K562 (cell line): ENCODE results near the gene PDE6H. TPM values are rescaled to one million over a fixed set of nuclear protein-coding genes. Genes with fewer than 3 reads are reported as not detected.

Source experiments
- ATAC-seq: fragments of 200-7000 bp; cut with Tn5 transposase; 3 replicates; pipeline ENCODE4 v1.9.1; 2020; ENCODE audit warnings: moderate library complexity
- BruUV-seq: library from RNA; stranded (reverse); fragments of 400-500 nt; replicated peaks from 2 replicates; lab custom pipeline; 2021; lab: Mats Ljungman, UMichigan
- CTCF ChIA-PET: fragments of 300-600 bp; formaldehyde crosslinking; extraction: SDS; loops from one replicate; lab custom pipeline; 2021; ENCODE audit warnings: low intra/inter-chr PET ratio; lab: Yijun Ruan, JAX
- POLR2A ChIA-PET: fragments of 300-600, 350-650 bp; sonication (Branson Sonifier 250); formaldehyde crosslinking; extraction: SDS; loops from one replicate; lab custom pipeline; 2021; ENCODE audit warnings: antibody characterized with exemption, inconsistent platforms; lab: Yijun Ruan, JAX
- DNase-seq, 4 experiments: peaks; one replicate each; pipeline versions ENCODE4 v3.0.0 to v3.0.0-alpha.2; 2011 to 2018; ENCODE audit warnings: low spot score in 3 of 4, mixed read lengths in 3 of 4; ENCODE audit errors: extremely low read depth in 1 of 4
- FAIRE-seq: peaks from 2 replicates; lab custom pipeline; 2011; peaks lifted over from hg19 to GRCh38; lab: Jason Lieb, UNC
- H2AFZ ChIP-seq: 2 replicates; pipeline ENCODE4 v1.6.0; 2011; ENCODE audit warnings: low read depth, low read length, control low read depth, inconsistent platforms
- H3K27ac ChIP-seq: fragments of 200-600 bp; 3 replicates; pipeline ENCODE4 v1.8.0; 2011; ENCODE audit warnings: low read depth, mild to moderate bottlenecking, control low read depth, inconsistent platforms, low read length, moderate library complexity, mixed read lengths; ENCODE audit errors: extremely low read depth
- H3K27me3 ChIP-seq, 2 experiments: fragments of 300-600 bp in 1 of 2; 2 replicates in 1 of 2; 3 replicates in 1 of 2; pipeline versions ENCODE4 v1.6.0 to v1.8.0; 2011; ENCODE audit warnings: inconsistent platforms in 2 of 2, low read length in 2 of 2, mild to moderate bottlenecking in 1 of 2, mixed read lengths in 1 of 2, moderate library complexity in 1 of 2; ENCODE audit not compliant: control insufficient read depth in 2 of 2, insufficient read depth in 2 of 2
- H3K36me3 ChIP-seq: fragments of 300-600 bp; 3 replicates; pipeline ENCODE4 v1.8.0; 2011; ENCODE audit warnings: mild to moderate bottlenecking, low read length, inconsistent platforms; ENCODE audit not compliant: control insufficient read depth, insufficient read depth
- H3K4me1 ChIP-seq, 2 experiments: fragments of 200-600 bp in 1 of 2; replicated peaks in 1 of 2; 2 replicates in 1 of 2; 3 replicates in 1 of 2; pipeline versions ENCODE4 v1.5.1 to v1.8.0; 2011; ENCODE audit warnings: inconsistent platforms in 2 of 2, low read length in 2 of 2, mild to moderate bottlenecking in 1 of 2, mixed read lengths in 1 of 2, moderate library complexity in 1 of 2; ENCODE audit not compliant: control insufficient read depth in 2 of 2, insufficient read depth in 2 of 2
- H3K4me2 ChIP-seq: 2 replicates; pipeline ENCODE4 v1.6.1; 2011; ENCODE audit warnings: low read length, control low read depth, inconsistent platforms, mixed read lengths; ENCODE audit not compliant: insufficient read depth
- H3K4me3 ChIP-seq: fragments of 200-600 bp; sonication (generic), shearing (Covaris generic); 2 replicates; pipeline ENCODE4 v1.5.1; 2016; ENCODE audit warnings: control low read depth, inconsistent platforms
- H3K79me2 ChIP-seq: fragments of 200-600 bp; 3 replicates; pipeline ENCODE4 v1.8.0; 2011; ENCODE audit warnings: low read length, inconsistent platforms; ENCODE audit not compliant: control insufficient read depth, insufficient read depth
- H3K9ac ChIP-seq, 2 experiments: 2 replicates each; pipeline versions ENCODE4 v1.6.0 to v1.6.1; 2011; ENCODE audit warnings: low read depth in 2 of 2, low read length in 2 of 2, control low read depth in 1 of 2, inconsistent platforms in 1 of 2, mild to moderate bottlenecking in 1 of 2, mixed read lengths in 1 of 2; ENCODE audit not compliant: insufficient read depth in 1 of 2
- H3K9me1 ChIP-seq: one replicate; pipeline ENCODE4 v1.6.0; 2011; ENCODE audit warnings: inconsistent platforms, mild to moderate bottlenecking, low read length, moderate library complexity; ENCODE audit not compliant: control insufficient read depth, insufficient read depth
- H3K9me3 ChIP-seq: replicated peaks from 2 replicates; pipeline ENCODE4 v1.5.1; 2011; ENCODE audit warnings: low read depth, low read length, inconsistent platforms; ENCODE audit not compliant: control insufficient read depth, insufficient read depth
- H4K20me1 ChIP-seq: replicated peaks from 2 replicates; pipeline ENCODE4 v1.6.1; 2011; ENCODE audit warnings: low read length, inconsistent platforms, mixed read lengths; ENCODE audit not compliant: control insufficient read depth, insufficient read depth
- ARID1B ChIP-seq: fragments of 450-650 bp; IDR thresholded peaks from 2 replicates; pipeline ENCODE4 v1.6.1; 2016; ENCODE audit warnings: antibody characterized with exemption, mild to moderate bottlenecking, inconsistent platforms
- CTBP1 ChIP-seq: fragments of 450-650 bp; IDR thresholded peaks from 2 replicates; pipeline ENCODE4 v1.6.1; 2016; ENCODE audit warnings: borderline replicate concordance
- ESRRA ChIP-seq: fragments of 450-650 bp; IDR thresholded peaks from 2 replicates; pipeline ENCODE4 v1.6.1; 2014; ENCODE audit warnings: low read depth, mild to moderate bottlenecking, moderate library complexity, borderline replicate concordance
- FOXP1 ChIP-seq: sonication (generic); formaldehyde crosslinking; IDR thresholded peaks from 2 replicates; pipeline ENCODE4 v1.8.0; 2022; ENCODE audit warnings: mild to moderate bottlenecking, missing genetic modification reagents
- HNRNPUL1 ChIP-seq: fragments of 200-400 bp; formaldehyde crosslinking; IDR thresholded peaks from 2 replicates; pipeline ENCODE4 v1.6.1; 2017; ENCODE audit warnings: low read length
- KLF1 ChIP-seq: fragments of 450-650 bp; IDR thresholded peaks from 2 replicates; pipeline ENCODE4 v1.6.1; 2016; ENCODE audit warnings: missing genetic modification characterization, missing compliant biosample characterization
- KLF6 ChIP-seq: fragments of 250-450 bp; sonication (Bioruptor Pico); IDR thresholded peaks from 2 replicates; pipeline ENCODE4 v1.4.0; 2020; ENCODE audit warnings: mild to moderate bottlenecking, moderate library complexity, borderline replicate concordance
- MBD2 ChIP-seq: sonication (generic); IDR thresholded peaks from 2 replicates; pipeline ENCODE4 v1.6.1; 2016; ENCODE audit warnings: low read depth, borderline replicate concordance
- MEIS2 ChIP-seq: fragments of 450-650 bp; IDR thresholded peaks from 2 replicates; pipeline ENCODE4 v1.6.1; 2014; ENCODE audit warnings: mild to moderate bottlenecking; ENCODE audit not compliant: partially characterized antibody
- MTA1 ChIP-seq: fragments of 450-650 bp; IDR thresholded peaks from 2 replicates; pipeline ENCODE4 v1.6.1; 2017; ENCODE audit warnings: borderline replicate concordance
- RBM25 ChIP-seq: fragments of 200-400 bp; formaldehyde crosslinking; IDR thresholded peaks from 2 replicates; pipeline ENCODE4 v1.6.1; 2018; ENCODE audit warnings: low read length, low read depth, moderate library complexity; ENCODE audit not compliant: severe bottlenecking
- SETDB1 ChIP-seq: IDR thresholded peaks from one replicate; pipeline ENCODE4 v1.6.1; 2012; ENCODE audit warnings: low read length, control low read depth, inconsistent platforms
- SMAD2 ChIP-seq: fragments of 150-350 bp; IDR thresholded peaks from 2 replicates; pipeline ENCODE4 v1.6.1; 2014; ENCODE audit warnings: low read depth, mild to moderate bottlenecking, low read length
- SREBF1 ChIP-seq: fragments of 150-350 bp; IDR thresholded peaks from 2 replicates; pipeline ENCODE4 v1.6.1; 2014; ENCODE audit warnings: antibody characterized with exemption, low read depth, low read length, borderline replicate concordance
- SUPT5H ChIP-seq: fragments of 450-650 bp; IDR thresholded peaks from 2 replicates; pipeline ENCODE4 v1.6.1; 2016
- TEAD2 ChIP-seq: fragments of 450-650 bp; IDR thresholded peaks from 2 replicates; pipeline ENCODE4 v1.6.1; 2016; ENCODE audit warnings: missing genetic modification characterization, control low read depth, missing compliant biosample characterization
- U2AF1 ChIP-seq: fragments of 200-400 bp; formaldehyde crosslinking; optimal IDR thresholded peaks from 2 replicates; pipeline ENCODE3; 2017; ENCODE audit warnings: mild to moderate bottlenecking, low read depth, low read length, moderate library complexity
- WHSC1 ChIP-seq: IDR thresholded peaks from one replicate; pipeline ENCODE4 v1.6.1; 2012; ENCODE audit warnings: low read length, control low read depth, inconsistent platforms
- ZNF384 ChIP-seq: IDR thresholded peaks from 2 replicates; pipeline ENCODE4 v1.6.1; 2012; ENCODE audit warnings: low read depth, low read length, improper control_type of control experiment
- ZNF79 ChIP-seq: fragments of 250-450 bp; sonication (Bioruptor Pico); IDR thresholded peaks from 2 replicates; pipeline ENCODE4 v1.4.0; 2020; ENCODE audit warnings: low read depth, mild to moderate bottlenecking, moderate library complexity
- WGBS: fragments of 100-300 bp; shearing (Covaris generic); methylation state at CpG from one replicate; pipeline ENCODE4 v1.1.6; 2016; ENCODE audit warnings: low coverage, mixed read lengths; ENCODE audit not compliant: insufficient coverage; ENCODE audit errors: missing lambda C conversion rate; 5-methylcytosine and 5-hydroxymethylcytosine counted together
- in situ Hi-C: fragments of 300-500 bp; cut with MboI; formaldehyde crosslinking; loops from 4 replicates; pipeline ENCODE4 v1.15.0; 2018; ENCODE audit warnings: inconsistent platforms, mixed read lengths
- intact Hi-C: fragments of 100-400 bp; cut with micrococcal nuclease; formaldehyde crosslinking; loops from 2 replicates; pipeline ENCODE4 v1.14.2; 2022
- polyA plus RNA-seq, 8 experiments: library from polyadenylated mRNA; depleted of rRNA in 4 of 8; stranded (reverse) in 5 of 8; unstranded in 3 of 8; fragments of >200 nt; fragmentation: Nextera tagmentation in 2 of 8; fragmentation: Illumina TruSeq in 1 of 8; extraction: Ambion mirVana in 2 of 8; extraction: Trizol in 1 of 8; gene quantifications; 2 replicates each; pipeline versions ENCODE4 v1.2.1 to v1.2.3, GENCODE V29; 2011 to 2014; ENCODE audit warnings: inconsistent platforms in 1 of 8, missing spikeins in 1 of 8
- total RNA-seq, 7 experiments: library from RNA; depleted of rRNA in 6 of 7; stranded (reverse); fragments of >200 nt in 6 of 7; fragmentation: Illumina TruSeq in 2 of 7; extraction: Trizol in 2 of 7; gene quantifications; 2 replicates each; pipeline versions ENCODE4 v1.2.1 to v1.2.3, GENCODE V29; 2011 to 2021; ENCODE audit warnings: low replicate concordance in 1 of 7

Gene PDE6H
- total and polyA plus RNA-seq, 9 of the 15 experiments (the other 6 are each of a cell fraction or from before 2014, with no cell fraction given) = 0.15 TPM; not detected in 8

- TF ChIP-seq U2AF1 (no peak), HNRNPUL1 (no peak), KLF1 (tag) (no peak), SUPT5H (no peak), ZNF384 (no peak), FOXP1 (CRISPR knock-in tag) (no peak), WHSC1 (no peak), RBM25 (no peak), MTA1 (no peak), SREBF1 (no peak), ARID1B (no peak), SETDB1 (no peak), ESRRA (no peak), KLF6 (no peak), SMAD2 (no peak), ZNF79 (no peak), TEAD2 (tag) (no peak), MEIS2 (no peak), MBD2 (no peak), CTBP1 (no peak)
- FAIRE-seq (no peak), ATAC-seq (no peak), DNase-seq (no peak)
- Histone ChIP-seq H2AFZ (no peak overlapping the region), H4K20me1 (no peaks in the 10 kb centered on the region), H3K4me1 (no peaks in the 10 kb centered on the region; a peak in 1 of 5 replicates), H3K79me2 (no peaks in the 10 kb centered on the region), H3K4me2 (no peak overlapping the region), H3K27me3 (no peaks in the 10 kb centered on the region), H3K9me3 (no peaks in the 10 kb centered on the region), H3K9me1 (no peaks in the 10 kb centered on the region), H3K9ac (no peak overlapping the region), H3K4me3 (no peak overlapping the region), H3K27ac (no peak overlapping the region; the same call in 2 of the 3 replicates), H3K36me3 (peaks cover 32% of the 10 kb centered on the region; the same call in 1 of the 3 replicates)
- POLR2A ChIA-PET = no interaction called here
- intact Hi-C loops = no loop called here
- CTCF ChIA-PET = no interaction called here
- 37% methylated on average over 5 of the region's 5 CpGs for WGBS
- in situ Hi-C loops = loop anchor here (25.0 kb wide), 1 partner anchor 737 kb away; no protein-coding TSS in a partner anchor
- BruUV-seq = no TSS peak
Measured at GRCh38 chr12:14949631-14950030, 23.2 kb upstream of the PDE6H start.
